Mesodermal cell (in vitro differentiated cells): ENCODE measurements around the gene CLCN6.

Experiments used
- H3K27ac ChIP-seq: 2 replicates; pipeline ENCODE4 v1.7.0; 2013; ENCODE audit warnings: mild to moderate bottlenecking, low read depth, low read length, moderate library complexity; ENCODE audit not compliant: severe bottlenecking
- H3K36me3 ChIP-seq: 2 replicates; pipeline ENCODE4 v1.7.1; 2013; ENCODE audit warnings: mild to moderate bottlenecking, low read length, moderate library complexity; ENCODE audit not compliant: control insufficient read depth, insufficient read depth
- H3K4me1 ChIP-seq: one replicate; pipeline ENCODE4 v1.7.1; 2013; ENCODE audit warnings: mild to moderate bottlenecking, low read length; ENCODE audit not compliant: insufficient read depth, control insufficient read depth, poor library complexity, severe bottlenecking
- H3K4me3 ChIP-seq: 2 replicates; pipeline ENCODE4 v1.7.0; 2013; ENCODE audit warnings: low read length, control low read depth, mild to moderate bottlenecking; ENCODE audit not compliant: insufficient read depth, poor library complexity, severe bottlenecking; ENCODE audit errors: extremely low read depth
- H3K9me3 ChIP-seq: 2 replicates; pipeline ENCODE4 v1.7.1; 2013; ENCODE audit warnings: mild to moderate bottlenecking, low read length, moderate library complexity; ENCODE audit not compliant: control insufficient read depth
- WGBS, 2 experiments: methylation state at CpG; one replicate each; pipeline ENCODE4 v1.1.5; 2013; ENCODE audit warnings: missing lambda C conversion rate in 2 of 2; ENCODE audit not compliant: insufficient coverage in 2 of 2; 5-methylcytosine and 5-hydroxymethylcytosine counted together

Gene CLCN6

GRCh38 chr1:11872545-11872944, 66.6 kb downstream of the CLCN6 start:
- Histone ChIP-seq H3K9me3 (no peaks in the 10 kb centered on the region), H3K4me1 (no peaks in the 10 kb centered on the region), H3K36me3 (no peaks in the 10 kb centered on the region), H3K27ac (no peak overlapping the region), H3K4me3 (no peak overlapping the region)
- WGBS, 2 experiments, result 86 to 87% methylated on average over 5 to 7 of the region's 7 CpGs

- no peaks in the 10 kb centered on the region for H3K36me3 ChIP-seq
- H3K9me3 ChIP-seq, result no peaks in the 10 kb centered on the region
- H3K4me3 ChIP-seq, result no peak overlapping the region
- H3K27ac ChIP-seq, result no peak overlapping the region
- H3K4me1 ChIP-seq, result no peaks in the 10 kb centered on the region
- 89 to 92% methylated on average over 10 to 12 of the region's 14 CpGs for WGBS, 2 experiments
Observed at GRCh38 chr1:11873395-11874257, 67.6 kb downstream of the CLCN6 start.

DNA sequence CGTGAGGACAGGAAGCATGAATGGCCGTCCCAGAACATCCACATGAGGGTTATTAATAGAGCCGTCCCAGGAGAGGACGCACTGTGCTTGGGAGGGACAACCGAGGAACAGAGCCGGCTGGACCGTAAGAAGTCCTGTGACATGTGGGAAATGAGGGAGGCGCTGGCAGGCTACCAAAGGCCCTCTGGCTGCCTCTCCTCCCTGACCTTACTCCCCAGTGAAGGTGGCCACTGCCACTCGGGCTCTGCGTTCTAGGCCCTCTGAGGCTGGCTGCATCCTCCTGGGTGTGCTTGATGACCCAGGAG, 68.2 kb downstream of the CLCN6 start:
- no peak overlapping the region for H3K4me3 ChIP-seq
- no peak overlapping the region for H3K27ac ChIP-seq
- whole genome bisulfite sequencing, 2 experiments, result 73 to 88% methylated on average over 4 to 10 of the region's 10 CpGs
- H3K36me3 ChIP-seq, result no peaks in the 10 kb centered on the region
- H3K4me1 ChIP-seq, result no peaks in the 10 kb centered on the region
- H3K9me3 ChIP-seq, result no peaks in the 10 kb centered on the region

DNA sequence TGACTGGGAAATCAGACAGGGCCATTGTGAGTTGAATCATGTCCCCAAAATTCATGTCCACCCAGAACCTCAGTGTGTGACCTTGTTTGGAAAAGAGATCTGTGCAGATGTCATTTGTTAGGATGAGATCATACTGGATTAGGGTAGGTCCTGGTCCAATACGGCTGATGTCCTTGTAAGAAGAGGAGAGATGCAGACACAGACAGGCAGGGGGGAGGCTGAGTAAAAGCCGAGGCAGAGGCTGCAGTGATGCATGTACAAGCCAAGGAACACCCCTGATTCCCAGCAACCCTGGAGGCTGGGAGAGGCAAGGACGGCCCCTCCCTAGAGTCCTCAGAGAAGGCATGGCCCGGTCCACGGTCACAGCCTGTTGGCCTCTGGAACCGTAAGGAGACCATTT, 68.6 kb downstream of the CLCN6 start:
- no peak overlapping the region for H3K4me3 ChIP-seq
- H3K9me3 ChIP-seq, result no peaks in the 10 kb centered on the region
- no peaks in the 10 kb centered on the region for H3K4me1 ChIP-seq
- no peak overlapping the region for H3K27ac ChIP-seq
- WGBS, 2 experiments, result 76 to 81% methylated on average over 6 of the region's 6 CpGs
- H3K36me3 ChIP-seq, result no peaks in the 10 kb centered on the region

GRCh38 chr1:11875094-11875493, 69.1 kb downstream of the CLCN6 start:
- WGBS, 2 experiments, result 84 to 89% methylated on average over 8 to 10 of the region's 10 CpGs
- Histone ChIP-seq H3K4me3 (no peak overlapping the region), H3K36me3 (no peaks in the 10 kb centered on the region), H3K27ac (no peak overlapping the region), H3K4me1 (no peaks in the 10 kb centered on the region), H3K9me3 (no peaks in the 10 kb centered on the region)

DNA sequence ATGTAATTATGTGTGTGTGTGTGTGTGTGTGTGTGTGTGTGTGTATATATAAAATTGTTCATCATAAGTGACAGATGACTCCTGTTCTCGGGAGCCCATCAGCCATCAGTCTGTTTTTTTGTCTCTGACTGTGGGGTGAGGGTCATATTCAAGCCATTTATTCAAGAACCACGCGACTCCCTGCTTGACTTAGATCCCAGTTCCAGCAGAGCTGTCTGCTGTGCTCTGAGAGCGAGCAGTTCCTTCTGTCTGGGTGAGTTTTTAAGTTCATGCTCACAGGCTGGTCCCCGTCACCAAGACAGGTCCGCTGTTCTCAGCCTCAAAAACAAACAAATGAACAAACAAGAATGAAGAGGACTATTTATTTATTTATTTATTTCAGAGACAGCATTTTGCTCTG, 71.1 kb downstream of the CLCN6 start:
- Histone ChIP-seq H3K4me3 (no peak overlapping the region), H3K27ac (no peak overlapping the region), H3K4me1 (no peaks in the 10 kb centered on the region), H3K9me3 (no peaks in the 10 kb centered on the region), H3K36me3 (no peaks in the 10 kb centered on the region)
- WGBS, 2 experiments, result 63% methylated on average over 3 of the region's 6 CpGs; no CpG with 5 or more reads in 1 of the 2 experiments

DNA sequence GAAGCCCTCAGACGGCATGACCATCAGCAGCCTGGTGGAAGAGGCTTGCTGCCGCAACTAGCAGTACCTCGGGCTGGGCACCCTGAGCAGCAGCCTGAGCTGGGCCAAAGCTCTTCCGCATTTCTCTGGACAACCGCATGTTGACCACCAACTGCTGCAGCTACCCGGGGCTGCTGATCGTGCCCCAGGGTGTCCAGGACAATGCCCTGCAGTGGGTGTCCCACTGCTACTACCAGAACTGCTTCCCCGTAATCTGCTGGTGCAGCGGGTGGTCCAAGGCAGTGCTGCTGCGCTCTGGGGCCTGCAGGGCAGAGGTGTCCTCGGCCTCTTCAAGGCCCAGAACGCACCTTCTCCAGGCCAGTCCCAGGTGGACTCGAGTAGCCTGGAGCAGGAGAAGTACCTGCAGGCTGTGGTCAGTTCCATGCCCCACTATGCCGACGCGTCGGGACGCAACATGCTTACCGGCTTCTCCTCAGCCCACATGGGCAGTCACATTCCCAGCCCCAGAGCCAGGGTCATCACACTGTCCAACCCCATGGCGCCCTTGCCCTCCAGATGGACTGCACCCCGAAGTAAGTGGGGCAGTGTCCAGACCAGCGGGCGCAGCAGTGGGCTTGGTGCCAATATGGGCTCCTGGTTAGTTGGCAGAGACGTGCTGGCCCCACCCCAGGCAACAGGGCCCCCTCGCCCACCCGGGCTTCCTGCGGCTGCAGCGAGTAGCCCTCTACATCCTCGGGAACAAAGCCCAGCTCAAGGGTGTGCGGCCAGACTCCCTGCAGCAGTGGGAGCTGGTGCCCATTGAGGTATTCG, 72.3 kb downstream of the CLCN6 start:
- Histone ChIP-seq H3K4me3 (no peak overlapping the region), H3K4me1 (peaks cover 4% of the 10 kb centered on the region), H3K36me3 (no peaks in the 10 kb centered on the region), H3K27ac (no peak overlapping the region), H3K9me3 (no peaks in the 10 kb centered on the region)
- WGBS, 2 experiments, result 91 to 94% methylated on average over 31 of the region's 31 CpGs

DNA sequence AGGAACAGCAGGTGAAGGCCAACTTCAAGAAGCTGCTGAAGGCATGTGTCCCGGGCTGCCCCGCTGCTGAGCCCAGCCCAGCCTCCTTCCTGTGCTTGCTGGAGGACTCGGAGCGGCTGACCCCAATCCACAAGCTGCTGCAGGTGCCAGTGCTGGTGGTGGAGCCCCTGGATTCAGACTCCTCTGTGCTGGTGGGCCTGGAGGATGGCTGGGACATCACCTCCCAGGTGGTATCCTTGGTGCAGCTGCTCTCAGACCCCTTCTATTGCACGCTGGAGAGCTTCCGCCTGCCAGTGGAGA, 72.8 kb downstream of the CLCN6 start:
- WGBS, 2 experiments, result 86 to 87% methylated on average over 6 of the region's 6 CpGs
- no peak overlapping the region for H3K27ac ChIP-seq
- peaks cover 4% of the 10 kb centered on the region for H3K4me1 ChIP-seq
- no peaks in the 10 kb centered on the region for H3K36me3 ChIP-seq
- H3K4me3 ChIP-seq, result no peak overlapping the region
- H3K9me3 ChIP-seq, result no peaks in the 10 kb centered on the region

GRCh38 chr1:11879311-11880180, 73.6 kb downstream of the CLCN6 start:
- no peak overlapping the region for H3K4me3 ChIP-seq
- 89 to 90% methylated on average over 21 to 25 of the region's 28 CpGs for WGBS, 2 experiments
- H3K4me1 ChIP-seq, result peaks cover 4% of the 10 kb centered on the region
- no peaks in the 10 kb centered on the region for H3K36me3 ChIP-seq
- H3K27ac ChIP-seq, result no peak overlapping the region
- H3K9me3 ChIP-seq, result no peaks in the 10 kb centered on the region

- Histone ChIP-seq H3K27ac (no peak overlapping the region), H3K36me3 (no peaks in the 10 kb centered on the region), H3K9me3 (no peaks in the 10 kb centered on the region), H3K4me3 (no peak overlapping the region), H3K4me1 (peaks cover 4% of the 10 kb centered on the region)
- 78 to 92% methylated on average over 9 to 10 of the region's 12 CpGs for WGBS, 2 experiments
Observed at GRCh38 chr1:11880181-11880575, 74.2 kb downstream of the CLCN6 start.
